GM12878 (cell line): ENCODE data around the gene LRIT2. TPM values are rescaled to one million over a fixed set of nuclear protein-coding genes. Genes with fewer than 3 reads are reported as not detected.

Source experiments
- ATAC-seq: fragments of 200-7000 bp; cut with Tn5 transposase; 3 replicates; pipeline ENCODE4 v1.9.1; 2020; ENCODE audit warnings: mild to moderate bottlenecking, moderate library complexity
- BruUV-seq: library from RNA; stranded (reverse); fragments of 400-500 nt; replicated peaks from 2 replicates; lab custom pipeline; 2021; lab: Mats Ljungman, UMichigan
- CTCF ChIA-PET: fragments of 300-600 bp; sonication (Branson Sonifier 250); formaldehyde crosslinking; extraction: SDS; loops from one replicate; lab custom pipeline; 2021; ENCODE audit warnings: inconsistent platforms; lab: Yijun Ruan, JAX
- POLR2A ChIA-PET: fragments of 350-600 bp; formaldehyde crosslinking; extraction: SDS; loops from one replicate; lab custom pipeline; 2021; ENCODE audit warnings: inconsistent platforms; lab: Charles Lee
- RAD21 ChIA-PET: fragments of 300-600 bp; sonication (Branson Sonifier 250); formaldehyde crosslinking; loops from one replicate; lab custom pipeline; 2023; ENCODE audit warnings: antibody characterized with exemption; ENCODE audit not compliant: unreplicated experiment; lab: Charles Lee
- SMC1A ChIA-PET: fragments of 300-600 bp; sonication (Branson Sonifier 250); formaldehyde crosslinking; loops from one replicate; lab custom pipeline; 2023; ENCODE audit not compliant: unreplicated experiment, uncharacterized antibody; lab: Charles Lee
- DNase-seq: peaks from one replicate; pipeline ENCODE4 v3.0.0-alpha.2; 2011; ENCODE audit warnings: low read depth, low spot score
- FAIRE-seq: peaks from 3 replicates; lab custom pipeline; 2011; peaks lifted over from hg19 to GRCh38; lab: Jason Lieb, UNC
- H2AFZ ChIP-seq: 2 replicates; pipeline ENCODE4 v1.6.0; 2011; ENCODE audit warnings: low read depth, low read length, control low read depth; ENCODE audit not compliant: control insufficient read depth
- H3K27ac ChIP-seq: 2 replicates; pipeline ENCODE4 v1.5.1; 2011; ENCODE audit warnings: control low read depth; ENCODE audit not compliant: control insufficient read depth, insufficient read depth
- H3K27me3 ChIP-seq, 2 experiments: replicated peaks in 1 of 2; 2 replicates each; pipeline versions ENCODE4 v1.6.0 to v1.6.1; 2011; ENCODE audit warnings: low read length in 1 of 2; ENCODE audit not compliant: control insufficient read depth in 2 of 2, insufficient read depth in 2 of 2
- H3K36me3 ChIP-seq, 2 experiments: 2 replicates each; pipeline ENCODE4 v1.5.1; 2011; ENCODE audit warnings: low read length in 1 of 2; ENCODE audit not compliant: control insufficient read depth in 2 of 2, insufficient read depth in 2 of 2
- H3K4me1 ChIP-seq: 2 replicates; pipeline ENCODE4 v1.6.1; 2011; ENCODE audit warnings: mild to moderate bottlenecking, low read length, moderate library complexity, mixed read lengths; ENCODE audit not compliant: control insufficient read depth, insufficient read depth
- H3K4me2 ChIP-seq: 2 replicates; pipeline ENCODE4 v1.6.0; 2011; ENCODE audit warnings: control low read depth; ENCODE audit not compliant: control insufficient read depth, insufficient read depth
- H3K4me3 ChIP-seq: fragments of 200-600 bp; sonication (generic); 2 replicates; pipeline ENCODE4 v1.5.1; 2016
- H3K79me2 ChIP-seq: 2 replicates; pipeline ENCODE4 v1.6.0; 2011; ENCODE audit warnings: low read length; ENCODE audit not compliant: control insufficient read depth, insufficient read depth
- H3K9ac ChIP-seq: 2 replicates; pipeline ENCODE4 v1.8.0; 2011; ENCODE audit warnings: low read length, control low read depth, mixed read lengths; ENCODE audit not compliant: control insufficient read depth, insufficient read depth
- H3K9me3 ChIP-seq: replicated peaks from 3 replicates; pipeline ENCODE4 v1.5.1; 2011; ENCODE audit warnings: mild to moderate bottlenecking, low read length; ENCODE audit not compliant: control insufficient read depth, insufficient read depth
- H4K20me1 ChIP-seq: 2 replicates; pipeline ENCODE4 v1.6.0; 2011; ENCODE audit not compliant: control insufficient read depth, insufficient read depth
- CEBPB ChIP-seq, 2 experiments: fragments of 150-350 bp in 1 of 2; IDR thresholded peaks; 2 replicates each; pipeline ENCODE4 v1.6.1; 2012 to 2014; ENCODE audit warnings: low read depth in 2 of 2, low read length in 2 of 2, borderline replicate concordance in 1 of 2, inconsistent platforms in 1 of 2
- DPF2 ChIP-seq: fragments of 450-650 bp; IDR thresholded peaks from 2 replicates; pipeline ENCODE4 v1.6.1; 2017; ENCODE audit warnings: mild to moderate bottlenecking
- FOXM1 ChIP-seq: IDR thresholded peaks from 2 replicates; pipeline ENCODE4 v1.6.1; 2012; ENCODE audit warnings: low read depth, mild to moderate bottlenecking, inconsistent platforms, low read length, moderate library complexity
- GABPA ChIP-seq: IDR thresholded peaks from 2 replicates; pipeline ENCODE4 v1.6.1; 2014; ENCODE audit warnings: antibody characterized with exemption, low read depth, mild to moderate bottlenecking, inconsistent platforms
- POLR2AphosphoS5 ChIP-seq: IDR thresholded peaks from 2 replicates; pipeline ENCODE4 v1.6.1; 2011; ENCODE audit warnings: mild to moderate bottlenecking, low read length, inconsistent platforms
- STAT1 ChIP-seq: fragments of 450-650 bp; conservative IDR thresholded peaks from 2 replicates; pipeline ENCODE4 v1.6.1; 2014; ENCODE audit warnings: antibody characterized with exemption, mild to moderate bottlenecking
- WGBS: methylation state at CpG from one replicate; pipeline ENCODE4 v1.1.6; 2016; ENCODE audit warnings: low lambda C conversion rate; ENCODE audit not compliant: insufficient replicate concordance, insufficient coverage; ENCODE audit errors: missing lambda C conversion rate; 5-methylcytosine and 5-hydroxymethylcytosine counted together
- in situ Hi-C: fragments of 300-500 bp; cut with MboI; formaldehyde crosslinking; loops from 9 replicates; pipeline ENCODE4 v1.14.3; 2018; ENCODE audit warnings: mixed read lengths
- intact Hi-C: fragments of 100-400 bp; cut with micrococcal nuclease; formaldehyde crosslinking; loops from one replicate; pipeline ENCODE4 v1.14.2; 2022; ENCODE audit not compliant: unreplicated experiment
- polyA plus RNA-seq, 11 experiments: library from polyadenylated mRNA; depleted of rRNA in 4 of 11; unstranded in 6 of 11; stranded (reverse) in 5 of 11; fragments of >200 nt; fragmentation: Nextera tagmentation in 4 of 11; fragmentation: Illumina TruSeq in 1 of 11; extraction: Ambion mirVana in 4 of 11; extraction: Trizol in 1 of 11; gene quantifications; 1 replicate in 1 of 11; 2 replicates in 10 of 11; pipeline versions ENCODE4 v1.2.1 to v1.2.3, GENCODE V29; 2011 to 2016; ENCODE audit warnings: inconsistent platforms in 2 of 11, missing spikeins in 2 of 11, low read depth in 1 of 11
- total RNA-seq, 4 experiments: library from RNA; depleted of rRNA in 3 of 4; stranded (reverse); fragments of >200 nt in 3 of 4; fragmentation: Illumina TruSeq in 1 of 4; extraction: Trizol in 1 of 4; gene quantifications; 2 replicates each; pipeline versions ENCODE4 v1.2.1 to v1.2.3, GENCODE V29; 2013 to 2021
- TF ChIP-seq, protein P1 (sequence below): fragments of 150-350 bp; IDR thresholded peaks from 2 replicates; pipeline ENCODE4 v1.6.1; 2014; ENCODE audit warnings: mild to moderate bottlenecking, low read depth, low read length

The LRIT2 gene
- total and polyA plus RNA-seq, 10 of the 15 experiments (the other 5 are each of a cell fraction or from before 2014, with no cell fraction given): not detected

DNA sequence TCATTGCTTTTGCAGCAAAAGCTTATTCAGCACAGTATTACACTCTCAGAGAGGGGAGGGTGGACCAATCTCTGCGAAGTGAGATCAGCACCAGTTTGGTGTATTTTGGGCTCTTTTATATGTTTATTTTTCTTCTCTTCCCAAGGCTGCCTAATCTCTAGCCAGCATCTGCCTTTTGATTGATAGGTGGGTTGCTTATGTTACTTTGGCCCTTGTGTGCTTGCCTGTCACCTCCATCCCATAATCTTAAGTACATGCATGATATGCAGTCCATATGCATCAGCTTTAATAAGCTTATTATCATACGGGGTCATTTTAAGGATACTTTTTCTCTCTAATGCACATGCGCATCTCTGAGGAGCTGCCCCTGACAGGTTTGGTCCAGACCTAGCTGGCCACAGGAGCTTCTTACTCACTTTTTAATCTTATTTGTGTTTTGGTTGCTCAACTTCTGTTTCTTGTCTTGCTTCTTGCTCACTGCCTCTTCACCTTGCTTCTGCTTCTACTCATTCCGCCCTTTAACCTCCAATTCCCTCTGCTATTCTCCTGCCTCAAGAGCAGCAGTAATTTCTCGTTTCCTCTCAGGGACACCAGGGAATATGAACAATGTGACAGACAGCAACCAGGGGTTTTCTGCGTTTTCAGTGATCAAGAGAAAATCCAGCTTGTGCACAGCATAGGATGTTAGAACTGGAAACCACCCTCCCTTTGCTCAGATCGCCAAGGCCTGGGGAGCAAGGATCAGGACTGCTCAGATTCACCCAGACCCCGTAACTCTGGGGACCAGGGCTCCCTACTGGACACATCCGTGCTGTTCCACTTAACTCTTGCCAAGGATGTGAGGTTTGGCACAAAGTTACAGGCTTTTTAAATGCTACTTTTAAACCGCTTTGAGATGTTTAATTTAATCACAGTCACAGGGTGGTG is 29.5 kb upstream of the LRIT2 start:
- H3K4me3 ChIP-seq: no peak overlapping the region
- BruUV-seq: no TSS peak
- H3K4me2 ChIP-seq: no peak overlapping the region

More for the DNA sequence above, 29.5 kb upstream of the LRIT2 start:
- CTCF ChIA-PET: interaction anchor here (0.8 to 1.7 kb wide), 3 partner anchors 10 to 23 kb away, joined by 3 to 5 read pairs (median 4); no protein-coding TSS in a partner anchor
- Histone ChIP-seq H3K4me1 (no peaks in the 10 kb centered on the region), H3K79me2 (no peaks in the 10 kb centered on the region), H3K27me3 (no peaks in the 10 kb centered on the region; a peak in 2 of 4 replicates)
- no peak for DNase-seq
- intact Hi-C loops: no loop called here
- RAD21 ChIA-PET: interaction anchor here (1.2 kb wide), 1 partner anchor 282 kb away, joined by 3 read pairs; no protein-coding TSS in a partner anchor
- POLR2A ChIA-PET: no interaction called here
- no peak for FAIRE-seq
- TF ChIP-seq FOXM1 (no peak), DPF2 (no peak), POLR2AphosphoS5 (no peak), GABPA (no peak), CEBPB (IDR thresholded peaks at IDR 0.05; ENCODE audit: borderline replicate concordance in 1 of 2, low read depth in 2 of 2, low read length in 2 of 2) (no peak), STAT1 (no peak)
- TF ChIP-seq, protein P1, sequence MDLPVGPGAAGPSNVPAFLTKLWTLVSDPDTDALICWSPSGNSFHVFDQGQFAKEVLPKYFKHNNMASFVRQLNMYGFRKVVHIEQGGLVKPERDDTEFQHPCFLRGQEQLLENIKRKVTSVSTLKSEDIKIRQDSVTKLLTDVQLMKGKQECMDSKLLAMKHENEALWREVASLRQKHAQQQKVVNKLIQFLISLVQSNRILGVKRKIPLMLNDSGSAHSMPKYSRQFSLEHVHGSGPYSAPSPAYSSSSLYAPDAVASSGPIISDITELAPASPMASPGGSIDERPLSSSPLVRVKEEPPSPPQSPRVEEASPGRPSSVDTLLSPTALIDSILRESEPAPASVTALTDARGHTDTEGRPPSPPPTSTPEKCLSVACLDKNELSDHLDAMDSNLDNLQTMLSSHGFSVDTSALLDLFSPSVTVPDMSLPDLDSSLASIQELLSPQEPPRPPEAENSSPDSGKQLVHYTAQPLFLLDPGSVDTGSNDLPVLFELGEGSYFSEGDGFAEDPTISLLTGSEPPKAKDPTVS: no peak
- TF ChIP-seq, all 136 proteins: peak for 0
- ATAC-seq: no peak
- Histone ChIP-seq H3K9ac (no peak overlapping the region), H3K36me3 (no peaks in the 10 kb centered on the region), H4K20me1 (no peaks in the 10 kb centered on the region), H3K27ac (no peak overlapping the region), H2AFZ (no peak overlapping the region), H3K9me3 (no peaks in the 10 kb centered on the region)
- in situ Hi-C loops: no loop called here
- 34% methylated on average over 10 of the region's 10 CpGs for WGBS
- SMC1A ChIA-PET: interaction anchor here (1.2 kb wide), 1 partner anchor 9 kb away, joined by 3 read pairs; no protein-coding TSS in a partner anchor
